Heart left ventricle (tissue), 16 donors: ENCODE results near the gene CARHSP1. TPM values are rescaled to one million over a fixed set of nuclear protein-coding genes. Genes with fewer than 3 reads are reported as not detected.

Source experiments
- ATAC-seq, 4 donors: fragments of 200-7000 bp; cut with Tn5 transposase; one replicate each; pipeline ENCODE4 v1.9.1; 2020 to 2022; ENCODE audit warnings: moderate library complexity in 4 of 4, mild to moderate bottlenecking in 3 of 4, moderate number of reproducible peaks in 1 of 4
- DNase-seq, 5 donors: peaks; one replicate each; pipeline ENCODE4 v3.0.0-alpha.2; 2020
- H3K27ac ChIP-seq, 12 donors: fragments of 200-600 bp; sonication (generic) in 4 of 12; one replicate each; pipeline versions ENCODE4 v1.5.0 to v1.8.0; 2016 to 2022; ENCODE audit warnings: mild to moderate bottlenecking in 2 of 12
- H3K27me3 ChIP-seq, 9 donors: fragments of 200-600 bp; sonication (generic) in 2 of 9; one replicate each; pipeline versions ENCODE4 v1.5.1 to v1.8.0; 2016 to 2022; ENCODE audit warnings: mild to moderate bottlenecking in 3 of 9
- H3K36me3 ChIP-seq, 9 donors: fragments of 200-600 bp; sonication (generic) in 2 of 9; one replicate each; pipeline versions ENCODE4 v1.5.0 to v1.8.0; 2018 to 2022; ENCODE audit warnings: mild to moderate bottlenecking in 2 of 9
- H3K4me1 ChIP-seq, 12 donors: fragments of 200-600 bp; sonication (generic) in 4 of 12; one replicate each; pipeline versions ENCODE4 v1.5.0 to v1.8.0; 2016 to 2022; ENCODE audit warnings: mild to moderate bottlenecking in 3 of 12
- H3K4me3 ChIP-seq, 12 donors: fragments of 200-600 bp; sonication (generic) in 4 of 12; one replicate each; pipeline versions ENCODE4 v1.5.0 to v1.8.0; 2017 to 2022; ENCODE audit warnings: mild to moderate bottlenecking in 9 of 12, moderate library complexity in 4 of 12
- H3K9me3 ChIP-seq, 12 donors: fragments of 200-600 bp; sonication (generic) in 4 of 12; one replicate each; pipeline versions ENCODE4 v1.5.0 to v1.8.0; 2016 to 2022; ENCODE audit warnings: mild to moderate bottlenecking in 1 of 12
- POLR2A ChIP-seq, 2 donors: fragments of 450-650 bp; IDR thresholded peaks; one replicate each; pipeline ENCODE4 v1.6.1; 2017; ENCODE audit warnings: antibody characterized with exemption in 2 of 2, mild to moderate bottlenecking in 2 of 2, moderate library complexity in 2 of 2
- WGBS, 4 donors: extraction: QIAGEN DNeasy Blood & Tissue Kit in 2 of 4; methylation state at CpG; one replicate each; pipeline versions ENCODE4 v1.1.5 to v1.1.7; 2013 to 2018; 5-methylcytosine and 5-hydroxymethylcytosine counted together
- intact Hi-C, 10 donors: fragments of 100-400 bp; cut with DNase I; formaldehyde crosslinking; loops; one replicate each; pipeline versions ENCODE4 v1.11.1 to v1.14.2; 2022
- polyA plus RNA-seq, 2 donors: library from polyadenylated mRNA; stranded (reverse); fragments of 200-250 nt; gene quantifications; one replicate each; pipeline ENCODE4 v1.2.3, GENCODE V29; 2013
- total RNA-seq, 9 donors: library from RNA; depleted of rRNA in 2 of 9; stranded (reverse); fragments of >200 nt in 2 of 9; fragmentation: NEBNext Ultra II Directional in 3 of 9; extraction: Animal tissue kit (Norgen Biotek cat#: 25700) in 3 of 9; gene quantifications; one replicate each; pipeline versions ENCODE4 v1.1.0 to v1.2.4, GENCODE V29; 2016 to 2023
- TF ChIP-seq, protein P1 (sequence below), 12 donors: fragments of 200-600 bp; sonication (generic) in 4 of 12; IDR thresholded peaks; one replicate each; pipeline versions ENCODE4 v1.5.0 to v1.8.0; 2018 to 2022; ENCODE audit warnings: antibody characterized with exemption in 12 of 12, mild to moderate bottlenecking in 5 of 12
- donor health status: ischemic (EF 13 %, LVEDD 7.1; RV severe dilation, severe dysfunction).
- donor health status: healthy with polysubstance abuse.
- donor health status: DM: no; HTN: yes; CAD: no.
- donor health status: DM: no; HTN: no; CAD: no.
- donor health status: ischemic (EF 25% LVEDD 6.9; RV normal size, moderate dysfunction).
- donor health status: ischemic (EF 25% LVEDD 5.7; RV mildly dilated, moderate dysfunction).
- donor health status: healthy.
- donor health status: DM: yes; HTN: yes; CAD: no.
- donor health status: ischemic (EF 35%, LVEDD 5.7; RV mildly dilated, moderate dysfunction).
- donor health status: nonischemic (EF 11% LVEDD 7.7; RV severe dilation, severe dysfunction).
- donor health status: DM: yes; HTN: yes; CAD: no.
- donor health status: PGD.
- donor health status: ischemic (EF 29% LVEDD 5.4; RV normal size, mild dysfunction).
- donor health status: nonischemic (EF 23%, LVEDD 6.1; RV moderate dilation, normal function).

CARHSP1 gene
- total and polyA plus RNA-seq, 11 donors, result 20.0 to 62.4 (median 33.4) TPM

DNA sequence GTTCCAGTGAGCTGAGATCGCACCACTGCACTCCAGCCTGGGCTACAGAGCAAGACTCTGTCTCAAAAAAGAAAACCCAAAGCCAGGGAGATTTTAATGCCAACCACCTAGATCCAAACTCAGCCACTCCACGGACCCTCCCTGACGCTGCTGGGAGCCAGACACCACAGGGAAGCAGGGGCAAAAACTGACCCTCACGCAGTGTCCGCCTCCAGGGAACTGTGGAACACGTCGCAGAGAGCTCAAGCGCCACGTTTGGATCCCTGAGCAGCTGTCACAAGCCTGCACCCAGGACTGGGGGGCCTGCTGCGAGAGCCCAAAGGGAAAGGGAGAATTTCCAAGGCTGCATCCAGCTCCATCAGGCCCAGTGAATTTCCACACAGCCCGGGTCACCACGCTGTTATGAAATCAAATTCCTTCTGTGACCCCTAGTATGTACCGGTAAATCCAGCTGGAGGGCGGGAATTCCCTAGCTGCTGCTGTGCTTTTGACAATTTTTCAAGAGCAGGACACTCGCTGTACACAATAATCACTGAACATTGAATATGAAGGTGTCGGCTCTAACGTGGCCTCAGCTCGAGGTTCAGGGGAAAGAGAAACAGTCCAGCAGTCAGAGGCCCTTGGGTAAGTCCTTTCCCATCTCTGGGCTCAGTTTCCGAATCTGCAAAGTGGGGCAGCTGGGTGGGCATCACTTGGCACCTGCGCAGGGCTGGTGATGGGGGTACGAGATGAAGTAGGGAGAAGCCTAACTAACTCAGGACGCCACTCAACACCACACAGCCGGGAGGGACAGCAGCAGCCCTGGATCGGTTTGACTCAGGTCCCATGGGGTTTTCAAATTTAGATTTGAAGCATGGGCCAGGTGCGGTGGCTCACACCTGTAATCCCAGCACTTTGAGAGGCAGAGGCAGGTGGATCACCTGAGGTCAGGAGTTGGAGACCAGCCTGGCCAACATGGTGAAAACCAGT is 8.6 kb downstream of the CARHSP1 start:
- ATAC-seq (peak in 1 of 4 donors; percentile 5), DNase-seq (peak in 1 of 5 donors; percentile 62)
- TF ChIP-seq, protein P1, sequence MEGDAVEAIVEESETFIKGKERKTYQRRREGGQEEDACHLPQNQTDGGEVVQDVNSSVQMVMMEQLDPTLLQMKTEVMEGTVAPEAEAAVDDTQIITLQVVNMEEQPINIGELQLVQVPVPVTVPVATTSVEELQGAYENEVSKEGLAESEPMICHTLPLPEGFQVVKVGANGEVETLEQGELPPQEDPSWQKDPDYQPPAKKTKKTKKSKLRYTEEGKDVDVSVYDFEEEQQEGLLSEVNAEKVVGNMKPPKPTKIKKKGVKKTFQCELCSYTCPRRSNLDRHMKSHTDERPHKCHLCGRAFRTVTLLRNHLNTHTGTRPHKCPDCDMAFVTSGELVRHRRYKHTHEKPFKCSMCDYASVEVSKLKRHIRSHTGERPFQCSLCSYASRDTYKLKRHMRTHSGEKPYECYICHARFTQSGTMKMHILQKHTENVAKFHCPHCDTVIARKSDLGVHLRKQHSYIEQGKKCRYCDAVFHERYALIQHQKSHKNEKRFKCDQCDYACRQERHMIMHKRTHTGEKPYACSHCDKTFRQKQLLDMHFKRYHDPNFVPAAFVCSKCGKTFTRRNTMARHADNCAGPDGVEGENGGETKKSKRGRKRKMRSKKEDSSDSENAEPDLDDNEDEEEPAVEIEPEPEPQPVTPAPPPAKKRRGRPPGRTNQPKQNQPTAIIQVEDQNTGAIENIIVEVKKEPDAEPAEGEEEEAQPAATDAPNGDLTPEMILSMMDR (IDR thresholded peaks at IDR 0.05), result no peak
- no peak for TF ChIP-seq POLR2A (IDR thresholded peaks at IDR 0.05)
- Histone ChIP-seq H3K27me3 (no peaks in the 10 kb centered on the region), H3K4me1 (peaks cover 0 to 65% (median 42%) of the 10 kb centered on the region in 12 donors), H3K9me3 (no peaks in the 10 kb centered on the region), H3K4me3 (peak overlapping the region in 2 of 12 donors; percentile 10 to 13), H3K27ac (peak overlapping the region in 11 of 12 donors; percentile 24 to 95 (median 50)), H3K36me3 (peaks cover 0 to 37% (median 27%) of the 10 kb centered on the region in 9 donors)
- WGBS, 4 donors, result 56 to 71% (median 62%) methylated on average over 18 to 25 of the region's 25 CpGs
- intact Hi-C loops, result no loop called here

DNA sequence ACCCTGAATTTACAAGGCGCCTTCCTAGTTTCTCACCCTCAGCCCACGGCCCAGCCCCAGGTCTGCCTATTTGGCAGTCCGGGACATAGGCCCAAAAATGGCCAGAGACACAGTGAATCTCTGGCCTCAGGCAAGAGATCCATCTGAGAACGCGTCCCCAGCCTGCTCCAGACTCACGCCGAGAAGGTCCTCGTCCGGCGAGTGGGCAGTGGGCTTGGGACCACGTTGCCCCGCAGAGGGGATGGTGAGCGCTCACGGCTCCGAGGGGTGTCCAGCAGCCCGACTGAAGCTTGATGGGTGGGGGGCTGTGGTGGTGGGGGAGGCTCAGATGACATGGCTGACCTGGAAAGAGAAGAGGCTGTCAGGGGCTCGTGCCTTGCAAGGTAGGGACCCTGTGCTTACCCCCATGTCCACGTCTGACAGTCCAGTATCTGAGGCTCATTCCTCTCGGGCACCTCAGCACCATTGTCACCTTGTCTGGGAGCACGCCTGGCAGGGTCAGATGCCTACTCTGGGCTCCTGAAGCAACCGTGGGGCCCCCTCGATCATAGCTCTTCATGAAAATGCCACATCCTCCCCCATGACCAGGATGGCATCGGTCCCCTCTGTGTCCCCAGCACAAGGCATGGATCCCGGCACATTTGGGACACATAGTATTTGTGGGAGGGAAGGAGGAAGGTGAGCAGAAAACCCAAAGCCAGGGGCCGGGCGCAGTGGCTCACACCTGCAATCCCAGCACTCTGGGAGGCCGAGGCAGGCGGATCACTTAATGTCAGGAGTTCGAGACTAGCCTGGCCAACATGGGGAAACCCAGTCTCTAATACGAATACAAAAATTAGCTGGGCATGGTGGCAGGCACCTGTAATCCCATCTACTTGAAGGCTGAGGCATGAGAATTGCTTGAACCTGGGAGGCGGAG is 9.6 kb downstream of the CARHSP1 start:
- intact Hi-C loops, result no loop called here
- peaks cover 0 to 56% (median 32%) of the 10 kb centered on the region in 12 donors for H3K4me1 ChIP-seq
- DNase-seq (no peak), ATAC-seq (no peak)
- H3K36me3 ChIP-seq, result peaks cover 0 to 46% (median 36%) of the 10 kb centered on the region in 9 donors
- WGBS, 4 donors, result 89 to 96% (median 91%) methylated on average over 24 to 31 of the region's 31 CpGs
- no peaks in the 10 kb centered on the region for H3K9me3 ChIP-seq
- TF ChIP-seq, protein P1 (IDR thresholded peaks at IDR 0.05), result no peak
- TF ChIP-seq POLR2A (IDR thresholded peaks at IDR 0.05), result no peak
- no peak overlapping the region for H3K4me3 ChIP-seq
- H3K27ac ChIP-seq, result peak overlapping the region in 9 of 12 donors; percentile 24 to 95 (median 50)
- no peaks in the 10 kb centered on the region for H3K27me3 ChIP-seq

DNA sequence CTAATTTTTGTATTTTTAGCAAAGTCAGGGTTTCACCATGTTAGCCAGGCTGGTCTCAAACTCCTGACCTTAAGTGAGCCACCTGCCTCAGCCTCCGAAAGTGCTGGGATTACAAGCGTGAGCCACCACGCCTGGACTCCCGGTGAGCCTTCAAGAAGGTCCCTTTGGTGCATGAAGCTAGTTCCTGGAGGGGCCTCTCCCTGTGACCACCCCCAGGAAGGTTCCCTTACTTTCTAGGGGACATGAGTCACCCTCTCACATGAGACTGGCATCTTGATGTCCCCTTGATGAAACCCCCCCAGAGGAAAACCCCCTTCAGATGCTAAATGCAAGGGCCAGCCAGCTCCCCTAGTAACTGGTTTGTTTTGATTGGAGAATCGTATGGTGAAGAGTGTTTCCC is 12.8 kb downstream of the CARHSP1 start:
- ATAC-seq (no peak), DNase-seq (no peak)
- Histone ChIP-seq H3K4me1 (peaks cover 0 to 39% (median 13%) of the 10 kb centered on the region in 12 donors), H3K27ac (peak overlapping the region in 9 of 12 donors; percentile 5 to 69 (median 45)), H3K4me3 (no peak overlapping the region), H3K9me3 (no peaks in the 10 kb centered on the region), H3K36me3 (peaks cover 0 to 65% (median 58%) of the 10 kb centered on the region in 9 donors), H3K27me3 (no peaks in the 10 kb centered on the region)
- no peak for TF ChIP-seq POLR2A (IDR thresholded peaks at IDR 0.05)
- WGBS, 4 donors, result 54 to 75% (median 70%) methylated on average over 5 of the region's 5 CpGs
- intact Hi-C loops, result no loop called here

DNA sequence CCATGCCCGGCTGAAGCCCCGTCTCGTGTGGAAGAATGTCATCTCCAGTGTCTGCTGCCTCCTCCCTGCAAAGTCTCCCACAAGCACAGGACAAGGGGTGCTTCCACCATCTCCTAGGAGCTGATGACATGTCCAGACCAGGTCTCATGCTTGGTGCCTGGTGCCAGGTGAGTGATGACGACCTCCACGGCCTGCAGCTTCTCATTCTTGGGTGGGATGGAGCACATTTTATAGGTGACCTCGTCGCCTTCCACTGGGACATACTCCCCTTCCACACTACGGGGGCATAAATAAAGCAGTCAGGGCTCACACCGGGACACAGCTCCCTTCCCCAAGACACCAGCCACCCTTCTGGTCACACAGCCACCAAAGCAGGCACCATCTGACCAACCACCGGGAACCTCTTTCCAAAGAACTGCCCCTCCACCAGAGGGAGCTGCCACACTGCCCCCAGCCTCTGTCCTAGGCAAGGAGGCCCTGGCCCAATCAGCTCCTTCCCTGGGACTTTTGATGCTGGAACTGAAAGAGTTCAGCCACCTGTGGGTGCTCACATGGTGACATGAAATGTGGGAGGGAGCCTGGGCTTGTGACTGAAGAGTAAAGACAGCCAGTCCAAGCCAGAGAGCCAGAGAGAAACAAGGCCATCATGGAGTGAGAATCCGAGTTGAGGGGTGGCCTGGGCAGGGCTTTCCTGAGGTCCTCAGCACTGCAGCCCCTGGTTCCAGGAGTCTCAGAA is 13.6 kb downstream of the CARHSP1 start:
- DNase-seq (no peak), ATAC-seq (no peak)
- Histone ChIP-seq H3K27ac (peak overlapping the region in 8 of 12 donors; percentile 5 to 70 (median 44)), H3K9me3 (no peaks in the 10 kb centered on the region), H3K36me3 (peaks cover 0 to 66% (median 62%) of the 10 kb centered on the region in 9 donors), H3K27me3 (no peaks in the 10 kb centered on the region), H3K4me3 (no peak overlapping the region), H3K4me1 (peaks cover 0 to 41% (median 15%) of the 10 kb centered on the region in 12 donors)
- intact Hi-C loops, result no loop called here
- TF ChIP-seq POLR2A (IDR thresholded peaks at IDR 0.05), result no peak
- TF ChIP-seq, protein P1 (IDR thresholded peaks at IDR 0.05), result peak in 2 of 12 donors; percentile 7 to 17
- WGBS, 4 donors, result 80 to 91% (median 88%) methylated on average over 9 to 11 of the region's 11 CpGs
